Measurements from ENCODE around the gene GNG12. TPM values are rescaled to one million over a fixed set of nuclear protein-coding genes. Genes with fewer than 3 reads are reported as not detected.
A peak's percentile ranks its signal among the peaks of the same experiment; 100 is the strongest.

Gene GNG12
- total RNA-seq, 6 experiments from 2014 or later, result 172 to 229 (median 198) TPM

- Mint-ChIP-seq H3K27ac (peak overlapping the region; percentile 75), H3K4me3 (peak overlapping the region; percentile 38; the same call in 1 of the 2 replicates), H3K9me3 (no peaks in the 10 kb centered on the region), H3K27me3 (ENCODE audit: insufficient read depth) (peaks cover 4% of the 10 kb centered on the region), H3K36me3 (ENCODE audit: low read depth) (peaks cover 59% of the 10 kb centered on the region), H3K4me1 (ENCODE audit: low read depth) (peaks cover 97% of the 10 kb centered on the region)
- no peak for DNase-seq
- TF ChIP-seq, protein P1, sequence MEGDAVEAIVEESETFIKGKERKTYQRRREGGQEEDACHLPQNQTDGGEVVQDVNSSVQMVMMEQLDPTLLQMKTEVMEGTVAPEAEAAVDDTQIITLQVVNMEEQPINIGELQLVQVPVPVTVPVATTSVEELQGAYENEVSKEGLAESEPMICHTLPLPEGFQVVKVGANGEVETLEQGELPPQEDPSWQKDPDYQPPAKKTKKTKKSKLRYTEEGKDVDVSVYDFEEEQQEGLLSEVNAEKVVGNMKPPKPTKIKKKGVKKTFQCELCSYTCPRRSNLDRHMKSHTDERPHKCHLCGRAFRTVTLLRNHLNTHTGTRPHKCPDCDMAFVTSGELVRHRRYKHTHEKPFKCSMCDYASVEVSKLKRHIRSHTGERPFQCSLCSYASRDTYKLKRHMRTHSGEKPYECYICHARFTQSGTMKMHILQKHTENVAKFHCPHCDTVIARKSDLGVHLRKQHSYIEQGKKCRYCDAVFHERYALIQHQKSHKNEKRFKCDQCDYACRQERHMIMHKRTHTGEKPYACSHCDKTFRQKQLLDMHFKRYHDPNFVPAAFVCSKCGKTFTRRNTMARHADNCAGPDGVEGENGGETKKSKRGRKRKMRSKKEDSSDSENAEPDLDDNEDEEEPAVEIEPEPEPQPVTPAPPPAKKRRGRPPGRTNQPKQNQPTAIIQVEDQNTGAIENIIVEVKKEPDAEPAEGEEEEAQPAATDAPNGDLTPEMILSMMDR (IDR thresholded peaks at IDR 0.05), result no peak
These were observed 61.5 kb downstream of the GNG12 start for GRCh38 chr1:67771749-67772148.

GRCh38 chr1:67771152-67771551 is 62.1 kb downstream of the GNG12 start:
- H3K9me3 Mint-ChIP-seq, result no peaks in the 10 kb centered on the region
- H3K4me3 Mint-ChIP-seq, result peak overlapping the region; percentile 38
- H3K27ac Mint-ChIP-seq, result peak overlapping the region; percentile 75
- TF ChIP-seq, protein P1 (IDR thresholded peaks at IDR 0.05), result peak; percentile 52
- H3K27me3 Mint-ChIP-seq (ENCODE audit: insufficient read depth), result peaks cover 4% of the 10 kb centered on the region
- peak; percentile 67 for DNase-seq
- H3K4me1 Mint-ChIP-seq (ENCODE audit: low read depth), result peaks cover 97% of the 10 kb centered on the region
- peaks cover 53% of the 10 kb centered on the region for H3K36me3 Mint-ChIP-seq (ENCODE audit: low read depth)

DNA sequence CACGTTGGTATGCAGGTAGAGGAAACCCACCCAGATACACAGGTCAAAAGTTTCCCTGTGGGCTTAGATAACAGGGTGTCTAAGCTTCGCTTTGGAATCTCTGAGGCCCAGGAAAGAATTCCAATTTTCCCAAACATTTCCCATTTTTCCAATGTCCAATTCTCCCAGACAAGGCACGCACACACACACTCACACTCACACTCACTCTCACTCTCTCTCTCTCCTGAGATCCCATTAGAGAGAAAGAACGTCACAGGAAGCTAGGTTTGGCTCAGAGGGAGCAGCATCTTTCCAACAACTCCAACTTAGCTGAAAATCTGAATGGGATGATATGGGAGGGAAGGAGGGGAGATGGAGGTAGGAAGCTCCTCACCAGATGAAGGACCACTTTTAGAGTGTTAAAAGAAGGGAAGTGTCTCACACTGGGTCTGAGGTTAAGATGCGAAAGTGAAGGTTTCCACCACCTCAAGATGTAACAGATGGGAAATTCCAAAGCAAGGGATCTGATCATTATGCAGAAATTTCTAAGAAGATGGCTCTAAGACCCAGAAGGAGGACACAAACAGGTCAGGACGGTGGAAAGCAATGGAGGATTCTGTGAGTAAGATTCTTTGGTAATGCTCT is 63.5 kb downstream of the GNG12 start:
- Mint-ChIP-seq H3K36me3 (ENCODE audit: low read depth) (peaks cover 39% of the 10 kb centered on the region), H3K4me3 (peak overlapping the region; percentile 7; the same call in 1 of the 2 replicates), H3K4me1 (ENCODE audit: low read depth) (peaks cover 97% of the 10 kb centered on the region), H3K27ac (peak overlapping the region; percentile 75), H3K27me3 (ENCODE audit: insufficient read depth) (peaks cover 4% of the 10 kb centered on the region; the same call in 1 of the 2 replicates), H3K9me3 (no peaks in the 10 kb centered on the region)
- no peak for DNase-seq
- TF ChIP-seq, protein P1 (IDR thresholded peaks at IDR 0.05), result no peak

DNA sequence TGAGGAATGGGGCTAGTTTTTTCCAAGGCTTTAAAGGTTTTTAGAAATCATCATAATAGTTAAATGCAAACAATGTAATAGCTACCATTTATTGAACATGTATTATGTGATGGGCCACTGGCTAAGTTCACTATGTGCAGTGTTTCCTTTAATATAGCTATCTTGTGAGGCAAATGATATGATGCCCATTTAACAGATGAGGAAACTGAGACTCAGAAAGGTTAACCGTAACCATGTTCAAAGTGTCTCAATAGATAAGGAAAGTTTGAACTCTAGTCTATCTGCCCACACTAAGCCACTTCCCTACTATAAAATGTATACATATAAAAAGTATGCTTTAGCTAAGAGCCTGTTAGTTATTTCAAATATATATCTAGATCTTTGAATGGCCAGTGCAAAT is 64.8 kb downstream of the GNG12 start:
- TF ChIP-seq, protein P1 (IDR thresholded peaks at IDR 0.05), result no peak
- H3K4me1 Mint-ChIP-seq (ENCODE audit: low read depth), result peaks cover 96% of the 10 kb centered on the region
- H3K27me3 Mint-ChIP-seq (ENCODE audit: insufficient read depth), result peaks cover 2% of the 10 kb centered on the region; the same call in 1 of the 2 replicates
- no peak for DNase-seq
- H3K4me3 Mint-ChIP-seq, result no peak overlapping the region
- H3K9me3 Mint-ChIP-seq, result no peaks in the 10 kb centered on the region
- no peak overlapping the region for H3K27ac Mint-ChIP-seq
- H3K36me3 Mint-ChIP-seq (ENCODE audit: low read depth), result peaks cover 31% of the 10 kb centered on the region

GRCh38 chr1:67767103-67767782 is 66.0 kb downstream of the GNG12 start:
- Mint-ChIP-seq H3K9me3 (no peaks in the 10 kb centered on the region), H3K4me3 (peak overlapping the region; percentile 70), H3K27me3 (ENCODE audit: insufficient read depth) (peaks cover 2% of the 10 kb centered on the region; the same call in 1 of the 2 replicates), H3K27ac (peak overlapping the region; percentile 86), H3K4me1 (ENCODE audit: low read depth) (peaks cover 85% of the 10 kb centered on the region), H3K36me3 (ENCODE audit: low read depth) (peaks cover 26% of the 10 kb centered on the region; the same call in 1 of the 2 replicates)
- no peak for DNase-seq
- TF ChIP-seq, protein P1 (IDR thresholded peaks at IDR 0.05), result no peak
